PC-9 (cell line): ENCODE results near the gene MAGIX.
A peak's percentile ranks its signal among the peaks of the same experiment; 100 is the strongest.

ENCODE experiments used
- EZH2 ChIP-seq: fragments of 200-600 bp; sonication (generic); IDR thresholded peaks from 2 replicates; pipeline ENCODE4 v1.8.0; 2017; ENCODE audit warnings: antibody characterized with exemption, low read depth
- TF ChIP-seq, protein P1 (sequence below): fragments of 200-600 bp; sonication (generic); conservative IDR thresholded peaks from 2 replicates; pipeline ENCODE4 v1.6.1; 2017; ENCODE audit warnings: mixed run types, antibody characterized with exemption, mild to moderate bottlenecking, moderate library complexity

DNA sequence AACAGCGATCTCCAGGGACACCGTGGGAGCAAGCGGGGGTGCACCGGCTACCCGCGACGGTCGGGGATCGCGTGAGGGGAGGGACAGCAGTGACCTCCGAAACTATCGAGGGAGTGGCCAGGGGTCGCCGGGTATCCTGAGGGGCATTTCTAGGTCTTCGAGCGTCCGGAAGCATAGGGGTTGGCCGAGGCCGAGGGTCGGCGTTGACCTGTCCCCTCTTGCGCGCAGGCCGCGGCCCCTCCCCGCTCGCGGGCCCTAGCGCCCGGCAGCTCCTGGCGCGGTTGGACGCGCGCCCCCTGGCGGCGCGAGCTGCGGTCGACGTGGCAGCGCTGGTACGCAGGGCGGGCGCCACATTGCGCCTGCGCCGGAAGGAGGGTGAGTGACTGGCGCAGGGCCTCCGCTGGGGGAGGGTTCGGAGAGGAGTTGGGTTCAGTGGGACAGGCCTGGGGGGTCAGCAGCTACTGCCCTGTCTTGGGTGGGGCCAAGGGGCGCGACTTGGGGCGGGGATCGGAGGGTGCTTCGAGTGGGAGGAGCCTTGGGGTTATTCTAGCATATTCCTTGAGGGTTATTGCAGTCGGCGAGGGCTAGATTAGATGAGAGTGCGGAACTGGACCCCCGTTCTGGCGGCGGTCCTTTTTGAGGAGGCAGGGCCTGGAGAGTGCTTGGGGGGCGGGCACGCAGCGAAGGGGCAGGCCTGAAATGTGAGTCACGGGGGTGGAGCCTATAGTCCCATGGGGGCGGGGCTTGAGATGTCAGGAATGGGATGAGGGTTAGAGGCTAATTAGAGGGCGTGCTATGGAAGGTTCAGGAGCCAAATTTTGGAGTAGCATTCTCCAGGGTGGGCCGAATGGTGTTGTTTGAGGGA lies 1.2 kb downstream of the MAGIX start:
- TF ChIP-seq, protein P1, sequence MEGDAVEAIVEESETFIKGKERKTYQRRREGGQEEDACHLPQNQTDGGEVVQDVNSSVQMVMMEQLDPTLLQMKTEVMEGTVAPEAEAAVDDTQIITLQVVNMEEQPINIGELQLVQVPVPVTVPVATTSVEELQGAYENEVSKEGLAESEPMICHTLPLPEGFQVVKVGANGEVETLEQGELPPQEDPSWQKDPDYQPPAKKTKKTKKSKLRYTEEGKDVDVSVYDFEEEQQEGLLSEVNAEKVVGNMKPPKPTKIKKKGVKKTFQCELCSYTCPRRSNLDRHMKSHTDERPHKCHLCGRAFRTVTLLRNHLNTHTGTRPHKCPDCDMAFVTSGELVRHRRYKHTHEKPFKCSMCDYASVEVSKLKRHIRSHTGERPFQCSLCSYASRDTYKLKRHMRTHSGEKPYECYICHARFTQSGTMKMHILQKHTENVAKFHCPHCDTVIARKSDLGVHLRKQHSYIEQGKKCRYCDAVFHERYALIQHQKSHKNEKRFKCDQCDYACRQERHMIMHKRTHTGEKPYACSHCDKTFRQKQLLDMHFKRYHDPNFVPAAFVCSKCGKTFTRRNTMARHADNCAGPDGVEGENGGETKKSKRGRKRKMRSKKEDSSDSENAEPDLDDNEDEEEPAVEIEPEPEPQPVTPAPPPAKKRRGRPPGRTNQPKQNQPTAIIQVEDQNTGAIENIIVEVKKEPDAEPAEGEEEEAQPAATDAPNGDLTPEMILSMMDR, result 0 out of 2 replicates have a peak, but pooled peaks have one; percentile 45
- TF ChIP-seq EZH2, result no peak
